Body of pancreas (tissue), 4 donors: ENCODE data around the gene TCF15.
"Not testable (repeated sequence)": the region's sequence is repeated elsewhere in the genome, so short reads cannot be mapped to it uniquely, and the experiment has no call there.

Experiments used
- CTCF ChIP-seq, 7 experiments: fragments of 450-650 bp in 4 of 7; fragments of 200-600 bp in 3 of 7; sonication (generic) in 3 of 7; IDR thresholded peaks; one replicate each; pipeline ENCODE4 v1.5.1; 2016 to 2019; ENCODE audit warnings: antibody characterized with exemption in 7 of 7
- POLR2A ChIP-seq, 3 donors: fragments of 450-650 bp; IDR thresholded peaks; one replicate each; pipeline ENCODE4 v1.6.1; 2016; ENCODE audit warnings: antibody characterized with exemption in 3 of 3, mild to moderate bottlenecking in 2 of 3

GRCh38 chr20:578940-579690 is 31.0 kb downstream of the TCF15 start:
- TF ChIP-seq CTCF, POLR2A (IDR thresholded peaks at IDR 0.05): not testable (repeated sequence)
